ENCODE data around the gene WDR6.
A peak's percentile ranks its signal among the peaks of the same experiment; 100 is the strongest.

The WDR6 gene

DNA sequence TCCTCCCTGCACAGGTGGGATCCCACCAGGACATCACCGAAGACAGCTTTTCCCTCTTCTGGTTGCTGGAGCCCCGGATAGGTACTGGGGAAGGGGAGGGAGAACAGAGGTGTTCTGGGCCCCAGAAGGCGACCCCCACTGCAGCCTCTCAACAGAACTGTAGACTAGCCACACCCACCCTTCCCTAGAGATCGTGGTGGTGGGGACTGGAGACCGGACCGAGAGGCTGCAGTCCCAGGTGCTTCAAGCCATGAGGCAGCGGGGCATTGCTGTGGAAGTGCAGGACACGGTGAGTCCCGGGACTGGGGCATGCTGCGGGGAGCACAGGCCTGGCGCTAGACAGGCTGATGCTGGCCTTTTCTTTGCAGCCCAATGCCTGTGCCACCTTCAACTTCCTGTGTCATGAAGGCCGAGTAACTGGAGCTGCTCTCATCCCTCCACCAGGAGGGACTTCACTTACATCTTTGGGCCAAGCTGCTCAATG lies 15.5 kb downstream of the WDR6 start:
- TF ChIP-seq EZH2phosphoT487 (conservative IDR thresholded peaks at IDR 0.05; ENCODE audit: low read length) = no peak
- TF ChIP-seq, protein P1, sequence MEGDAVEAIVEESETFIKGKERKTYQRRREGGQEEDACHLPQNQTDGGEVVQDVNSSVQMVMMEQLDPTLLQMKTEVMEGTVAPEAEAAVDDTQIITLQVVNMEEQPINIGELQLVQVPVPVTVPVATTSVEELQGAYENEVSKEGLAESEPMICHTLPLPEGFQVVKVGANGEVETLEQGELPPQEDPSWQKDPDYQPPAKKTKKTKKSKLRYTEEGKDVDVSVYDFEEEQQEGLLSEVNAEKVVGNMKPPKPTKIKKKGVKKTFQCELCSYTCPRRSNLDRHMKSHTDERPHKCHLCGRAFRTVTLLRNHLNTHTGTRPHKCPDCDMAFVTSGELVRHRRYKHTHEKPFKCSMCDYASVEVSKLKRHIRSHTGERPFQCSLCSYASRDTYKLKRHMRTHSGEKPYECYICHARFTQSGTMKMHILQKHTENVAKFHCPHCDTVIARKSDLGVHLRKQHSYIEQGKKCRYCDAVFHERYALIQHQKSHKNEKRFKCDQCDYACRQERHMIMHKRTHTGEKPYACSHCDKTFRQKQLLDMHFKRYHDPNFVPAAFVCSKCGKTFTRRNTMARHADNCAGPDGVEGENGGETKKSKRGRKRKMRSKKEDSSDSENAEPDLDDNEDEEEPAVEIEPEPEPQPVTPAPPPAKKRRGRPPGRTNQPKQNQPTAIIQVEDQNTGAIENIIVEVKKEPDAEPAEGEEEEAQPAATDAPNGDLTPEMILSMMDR (IDR thresholded peaks at IDR 0.05; ENCODE audit: insufficient read depth, low read length, poor library complexity, severe bottlenecking) = no peak
- Histone ChIP-seq H3K9ac (ENCODE audit: low read length) (peak overlapping the region; percentile 94), H3K79me2 (ENCODE audit: insufficient read depth, low read length) (peaks cover 25% of the 10 kb centered on the region), H4K20me1 (ENCODE audit: low read depth, low read length) (no peaks in the 10 kb centered on the region), H3K9me3 (ENCODE audit: insufficient read depth, low read length) (no peaks in the 10 kb centered on the region), H3K36me3 (ENCODE audit: low read length) (0 out of 2 replicates have a peak, but pooled peaks cover 11% of the 10 kb centered on the region), H3F3A (ENCODE audit: insufficient read depth) (peaks cover 25% of the 10 kb centered on the region), H3K9me2 (replicated peaks; ENCODE audit: insufficient read depth, low read length) (no peaks in the 10 kb centered on the region), H3K4me3 (ENCODE audit: insufficient read depth, low read length, poor library complexity, severe bottlenecking) (peak overlapping the region; percentile 79), H3K27ac (ENCODE audit: low read depth, low read length) (peak overlapping the region; percentile 94), H3K27me3 (ENCODE audit: low read length) (no peaks in the 10 kb centered on the region), H3K4me2 (ENCODE audit: low read depth, low read length, poor library complexity, severe bottlenecking) (peak overlapping the region; percentile 71), H2AFZ (ENCODE audit: low read depth, low read length, severe bottlenecking) (no peak overlapping the region)

GRCh38 chr3:49023775-49024174 lies 16.6 kb downstream of the WDR6 start:
- Histone ChIP-seq H3K4me3 (ENCODE audit: insufficient read depth, low read length, poor library complexity, severe bottlenecking) (no peak overlapping the region), H3K79me2 (ENCODE audit: insufficient read depth, low read length) (peaks cover 36% of the 10 kb centered on the region), H2AFZ (ENCODE audit: low read depth, low read length, severe bottlenecking) (no peak overlapping the region), H3K9ac (ENCODE audit: low read length) (no peak overlapping the region), H3K9me3 (ENCODE audit: insufficient read depth, low read length) (no peaks in the 10 kb centered on the region), H4K20me1 (ENCODE audit: low read depth, low read length) (no peaks in the 10 kb centered on the region), H3K9me2 (replicated peaks; ENCODE audit: insufficient read depth, low read length) (no peaks in the 10 kb centered on the region), H3K36me3 (ENCODE audit: low read length) (0 out of 2 replicates have a peak, but pooled peaks cover 11% of the 10 kb centered on the region), H3K27ac (ENCODE audit: low read depth, low read length) (0 out of 2 replicates have a peak overlapping the region, but pooled peaks have one; percentile 17), H3F3A (ENCODE audit: insufficient read depth) (peaks cover 24% of the 10 kb centered on the region), H3K27me3 (ENCODE audit: low read length) (no peaks in the 10 kb centered on the region), H3K4me2 (ENCODE audit: low read depth, low read length, poor library complexity, severe bottlenecking) (no peak overlapping the region)
- TF ChIP-seq, protein P1 (IDR thresholded peaks at IDR 0.05; ENCODE audit: insufficient read depth, low read length, poor library complexity, severe bottlenecking) = no peak
- no peak for TF ChIP-seq EZH2phosphoT487 (conservative IDR thresholded peaks at IDR 0.05; ENCODE audit: low read length)

GRCh38 chr3:49024449-49024848 lies 17.3 kb downstream of the WDR6 start:
- no peak overlapping the region for H3K4me2 ChIP-seq (ENCODE audit: low read depth, low read length, poor library complexity, severe bottlenecking)
- H3K9ac ChIP-seq (ENCODE audit: low read length) = no peak overlapping the region
- no peak for TF ChIP-seq EZH2phosphoT487 (conservative IDR thresholded peaks at IDR 0.05; ENCODE audit: low read length)
- TF ChIP-seq, protein P1 (IDR thresholded peaks at IDR 0.05; ENCODE audit: insufficient read depth, low read length, poor library complexity, severe bottlenecking) = no peak
- 0 out of 2 replicates have a peak, but pooled peaks cover 11% of the 10 kb centered on the region for H3K36me3 ChIP-seq (ENCODE audit: low read length)
- H3F3A ChIP-seq (ENCODE audit: insufficient read depth) = peaks cover 18% of the 10 kb centered on the region
- no peaks in the 10 kb centered on the region for H3K9me2 ChIP-seq (replicated peaks; ENCODE audit: insufficient read depth, low read length)
- peak overlapping the region; percentile 61; the same call in 1 of the 2 replicates for H3K27ac ChIP-seq (ENCODE audit: low read depth, low read length)
- no peak overlapping the region for H3K4me3 ChIP-seq (ENCODE audit: insufficient read depth, low read length, poor library complexity, severe bottlenecking)
- H3K79me2 ChIP-seq (ENCODE audit: insufficient read depth, low read length) = peaks cover 39% of the 10 kb centered on the region
- no peak overlapping the region for H2AFZ ChIP-seq (ENCODE audit: low read depth, low read length, severe bottlenecking)
- H4K20me1 ChIP-seq (ENCODE audit: low read depth, low read length) = no peaks in the 10 kb centered on the region
- no peaks in the 10 kb centered on the region for H3K9me3 ChIP-seq (ENCODE audit: insufficient read depth, low read length)
- H3K27me3 ChIP-seq (ENCODE audit: low read length) = no peaks in the 10 kb centered on the region
